HG03575 (cell line): ENCODE data around the gene OPN5.
"Not testable (repeated sequence)": the region's sequence is repeated elsewhere in the genome, so short reads cannot be mapped to it uniquely, and the experiment has no call there.

Experiments
- ATAC-seq: cut with Tn5 transposase; IDR thresholded peaks from one replicate; pipeline ENCODE4 v1.9.1; 2021; ENCODE audit not compliant: unreplicated experiment, insufficient number of reproducible peaks, low FRiP score; ENCODE audit errors: extremely low read depth

OPN5 gene

GRCh38 chr6:47781732-47782131 is at the start of gene OPN5:
Gene OPN5, plus strand, starts transcription at chr6:47782032. Its CDS starts 35 bp downstream, at chr6:47782067.
- ATAC-seq = no peak

DNA sequence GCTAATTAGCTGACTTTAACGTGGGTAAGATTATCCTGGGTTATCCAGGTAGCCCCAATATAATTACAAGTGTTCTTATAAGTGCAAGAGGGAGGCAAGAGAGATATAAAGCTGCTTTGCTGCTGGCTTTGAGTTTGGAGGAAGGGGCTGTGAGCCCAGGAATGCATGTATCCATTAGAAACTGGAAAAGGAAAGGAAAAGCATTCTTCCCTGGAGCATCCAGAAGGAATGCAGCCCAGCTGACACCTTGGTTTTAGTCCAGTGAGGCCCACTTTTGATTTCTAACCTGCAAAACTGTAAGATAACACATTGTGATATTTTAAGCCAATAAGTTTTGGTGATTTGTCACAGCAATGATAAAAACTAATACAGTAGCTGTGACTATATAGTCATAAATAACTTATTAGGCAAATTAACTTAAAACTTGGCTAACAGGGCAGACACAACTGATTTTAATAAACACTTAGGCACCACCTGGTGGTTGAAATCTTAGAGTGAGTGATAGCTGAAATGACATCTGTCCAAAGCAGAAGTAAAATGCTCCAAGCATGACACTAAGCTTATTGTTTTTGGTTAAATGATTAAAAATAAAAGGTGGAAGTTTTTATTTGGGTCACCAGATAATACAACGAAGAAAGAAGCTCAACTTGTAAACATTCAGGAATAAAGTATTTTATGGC is 47.8 kb upstream of the OPN5 start:
- ATAC-seq = no peak

DNA sequence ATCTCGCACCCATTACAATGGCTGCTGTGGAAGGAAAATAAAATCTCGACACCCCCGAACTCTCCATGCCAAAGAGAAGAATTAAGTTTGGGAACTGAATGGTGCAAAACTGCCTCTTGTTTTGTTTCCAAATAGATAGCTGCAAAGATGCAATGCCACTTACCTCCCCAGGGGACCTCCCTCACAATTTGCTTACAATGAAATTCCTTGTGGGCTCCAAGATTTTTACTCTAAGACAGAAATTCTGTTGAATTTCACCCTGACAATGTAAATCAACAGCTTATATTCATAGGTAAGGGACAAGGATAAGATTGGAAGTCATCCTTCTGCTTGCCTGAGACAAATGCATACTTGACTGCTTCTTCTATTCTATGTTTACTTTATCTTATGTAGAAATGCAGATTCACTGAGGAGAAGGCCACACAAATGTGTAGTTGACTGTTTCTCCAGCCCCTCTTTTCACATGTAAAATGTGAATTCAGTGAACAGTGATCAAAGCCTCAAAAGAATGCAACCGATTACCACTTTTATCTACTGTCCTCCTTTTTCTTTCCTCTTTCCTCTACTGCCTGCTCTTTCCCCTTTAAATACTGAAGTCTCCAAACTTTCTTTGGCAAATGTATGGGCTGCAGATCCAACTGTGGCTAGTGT is 46.9 kb upstream of the OPN5 start:
- ATAC-seq = no peak

- ATAC-seq = no peak
These were observed 45.6 kb upstream of the OPN5 start for GRCh38 chr6:47736083-47736700.

DNA sequence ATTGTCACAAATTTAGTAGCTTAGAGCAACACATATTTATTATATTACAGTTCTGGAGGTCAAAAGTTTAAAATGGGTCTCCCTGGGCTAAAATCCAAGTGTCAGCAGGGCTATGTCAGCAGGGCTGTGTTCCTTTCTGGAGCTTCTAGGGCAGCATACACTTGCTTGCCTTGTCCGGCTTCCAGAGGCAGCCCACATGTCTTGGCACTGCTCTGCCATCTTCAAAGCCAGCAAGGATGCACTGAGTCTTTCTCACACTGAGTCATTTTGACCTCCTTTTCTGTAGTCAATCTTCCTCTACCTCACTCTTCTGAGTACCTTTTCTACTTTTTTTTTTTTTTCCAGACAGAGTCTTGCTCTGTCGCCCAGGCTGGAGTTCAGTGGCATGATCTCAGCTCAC is 44.4 kb upstream of the OPN5 start:
- ATAC-seq = no peak

GRCh38 chr6:47740714-47741113 is 41.1 kb upstream of the OPN5 start:
- ATAC-seq = no peak

DNA sequence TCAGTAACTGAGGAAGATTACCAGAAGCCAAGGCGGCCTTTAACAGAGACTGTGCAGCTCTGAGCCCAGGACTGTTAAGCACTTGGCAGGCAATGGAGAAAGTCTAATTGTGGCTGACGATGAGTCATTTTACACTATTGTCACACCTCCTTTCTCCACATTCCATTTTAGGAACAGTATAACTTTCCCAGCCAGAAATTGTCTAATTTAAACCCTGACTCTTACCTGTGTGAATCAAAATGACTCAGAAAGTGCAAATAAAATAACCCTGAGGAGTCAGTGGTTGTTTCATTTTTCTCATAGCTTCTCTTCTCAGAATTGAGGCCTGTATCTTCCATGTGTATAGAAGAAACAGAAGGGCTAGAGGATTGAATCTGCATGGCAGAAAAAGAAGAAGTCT is 40.0 kb upstream of the OPN5 start:
- ATAC-seq = no peak

DNA sequence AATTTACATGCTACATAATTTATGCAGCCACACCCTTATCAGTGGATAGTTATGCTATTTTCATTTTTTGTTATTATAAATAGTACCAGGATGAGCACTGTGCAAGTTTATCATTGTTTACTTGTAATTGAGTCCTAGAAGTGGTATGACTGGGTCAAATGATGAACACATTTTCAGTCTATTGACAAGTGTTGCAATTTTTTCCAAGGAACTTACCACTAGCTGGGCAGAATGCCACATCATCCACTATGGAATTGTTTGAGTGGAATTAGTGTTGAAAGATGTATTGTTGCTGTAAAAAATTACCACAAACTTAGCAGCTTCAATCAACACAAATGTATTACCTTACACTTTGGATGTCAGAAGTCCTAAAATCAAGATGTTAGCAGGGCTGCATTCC is 38.1 kb upstream of the OPN5 start:
- ATAC-seq = no peak

- ATAC-seq = not testable (repeated sequence)
These were observed 36.6 kb upstream of the OPN5 start for GRCh38 chr6:47745269-47745668.

GRCh38 chr6:47749757-47750156 is 32.1 kb upstream of the OPN5 start:
- ATAC-seq = no peak

GRCh38 chr6:47752801-47753200 is 29.0 kb upstream of the OPN5 start:
- no peak for ATAC-seq

- ATAC-seq = no peak
These were observed 22.5 kb upstream of the OPN5 start for GRCh38 chr6:47759364-47759763.

- no peak for ATAC-seq
These were observed 19.3 kb upstream of the OPN5 start for GRCh38 chr6:47762502-47762901.

- no peak for ATAC-seq
These were observed 15.4 kb upstream of the OPN5 start for GRCh38 chr6:47766445-47766844.

- ATAC-seq = no peak
These were observed 14.7 kb upstream of the OPN5 start for GRCh38 chr6:47767102-47767501.

DNA sequence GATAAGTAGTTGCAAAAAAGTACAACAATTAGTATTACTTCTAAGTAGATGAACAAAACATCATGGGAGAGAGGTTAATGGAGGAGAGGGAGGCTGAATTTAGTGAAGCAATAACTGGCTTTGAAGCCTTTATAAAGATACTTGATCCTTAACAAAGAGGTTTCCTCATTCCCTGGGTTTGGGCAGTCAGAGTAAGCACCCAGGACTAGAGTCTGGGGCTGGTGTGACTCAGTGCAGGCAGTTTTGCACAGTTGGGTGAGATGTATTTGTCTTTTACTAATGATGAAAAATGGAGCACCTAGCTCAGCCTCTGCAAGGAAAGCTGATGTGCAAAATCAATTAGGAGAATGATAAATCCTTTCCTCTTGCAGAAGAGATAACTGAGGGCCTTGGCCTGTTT is 11.8 kb upstream of the OPN5 start:
- no peak for ATAC-seq

DNA sequence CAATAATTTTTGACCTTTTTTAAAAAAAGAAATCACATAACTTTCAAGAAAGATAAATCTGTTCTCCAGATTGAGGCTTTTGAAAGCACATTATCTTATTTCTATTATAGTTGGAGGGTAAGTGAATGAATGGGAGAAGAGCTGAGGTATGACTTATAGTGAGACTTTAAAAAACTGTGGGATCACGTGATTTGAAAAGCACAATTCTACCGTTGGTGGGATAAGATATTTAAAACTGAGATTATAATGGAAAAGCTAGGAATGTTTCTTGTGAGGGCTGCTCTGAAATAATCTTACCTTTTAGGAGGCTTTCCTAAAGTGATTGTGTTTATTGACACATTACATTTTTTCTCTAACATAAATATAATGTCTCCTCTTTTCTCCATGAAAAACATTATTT is 9.5 kb upstream of the OPN5 start:
- no peak for ATAC-seq

DNA sequence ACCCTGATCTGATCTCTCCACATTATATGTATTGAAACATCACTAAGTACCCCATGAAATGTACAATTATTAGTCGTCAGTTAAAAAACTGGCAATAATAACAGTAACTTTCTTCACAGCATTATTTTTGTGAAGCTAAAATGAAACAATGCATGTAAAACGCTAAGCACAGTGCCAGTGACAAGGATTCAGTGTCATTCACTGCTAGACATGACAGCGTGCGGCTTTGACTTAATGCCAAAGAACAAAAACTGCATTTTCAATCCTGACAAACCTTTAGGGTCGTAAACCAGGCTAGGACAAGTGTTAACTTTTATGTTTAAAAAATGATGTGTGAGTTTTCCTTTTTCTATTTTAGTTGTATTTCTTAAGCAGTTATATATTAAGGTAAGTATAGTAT is 8.8 kb upstream of the OPN5 start:
- ATAC-seq = no peak

DNA sequence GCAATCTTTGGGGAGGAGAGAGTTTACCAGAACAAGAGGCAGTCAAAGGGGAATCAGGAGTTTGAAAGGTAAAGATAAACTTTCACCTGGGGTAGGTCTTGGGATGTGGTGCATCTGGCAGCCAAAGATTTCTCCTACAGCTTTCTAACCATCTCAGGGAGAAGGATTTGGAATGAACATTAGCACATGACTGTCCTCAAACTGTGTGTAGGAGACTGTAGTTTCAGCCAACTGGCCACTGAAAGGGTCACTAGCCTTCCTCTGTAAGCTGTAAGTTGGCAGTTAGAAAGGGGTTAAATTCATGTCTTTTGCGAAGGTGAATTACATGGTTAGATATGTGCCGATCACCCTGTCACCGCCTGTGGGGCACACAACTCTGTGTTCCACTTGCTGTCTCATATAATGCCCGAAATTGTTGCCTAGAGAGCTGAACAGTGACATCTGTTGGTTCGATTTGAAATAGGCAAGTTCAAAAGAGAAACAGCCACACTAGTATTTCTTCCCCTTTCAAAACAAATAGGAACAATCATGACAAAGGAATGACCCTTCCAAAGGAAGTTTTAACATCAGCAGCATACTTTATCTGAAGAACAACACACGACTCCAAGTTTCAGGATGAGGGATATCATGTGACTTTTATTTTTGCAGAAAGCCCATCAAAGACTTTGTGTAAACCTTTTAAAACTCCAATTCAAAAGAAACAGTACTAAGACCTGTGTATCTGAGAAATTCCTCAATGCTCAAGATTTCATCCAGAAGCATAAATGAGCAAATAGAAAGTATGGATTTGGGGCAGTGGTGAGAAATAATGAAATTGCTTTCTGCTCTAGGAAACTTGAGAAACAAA is 1.1 kb upstream of the OPN5 start:
- ATAC-seq = peak; percentile 65

DNA sequence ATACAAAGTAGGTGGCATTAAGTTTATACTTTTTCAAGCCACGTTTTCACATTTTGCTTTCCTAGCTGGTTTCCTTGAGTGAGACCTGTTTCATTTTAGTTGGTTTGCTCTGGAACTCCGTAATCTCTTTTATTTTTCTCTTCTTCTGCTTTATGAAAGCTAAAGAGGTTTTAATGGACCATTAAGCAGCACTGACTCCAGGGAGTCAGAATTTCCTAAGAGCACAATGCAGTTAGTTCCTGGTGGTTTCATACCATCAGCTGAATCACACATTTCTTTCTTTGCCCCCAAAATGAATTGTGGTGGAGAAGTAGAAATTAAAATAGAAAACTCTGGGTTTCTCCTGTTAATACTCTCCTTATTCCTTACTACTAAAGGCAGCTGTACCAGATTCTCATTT is 3.4 kb downstream of the OPN5 start:
- no peak for ATAC-seq
